ENCODE measurements around the gene LOX. TPM values are rescaled to one million over a fixed set of nuclear protein-coding genes. Genes with fewer than 3 reads are reported as not detected.

LOX gene
- total and polyA plus RNA-seq, 7 donors, result 0.51 to 4.9 (median 1.6) TPM

- Histone ChIP-seq H3K27me3 (ENCODE audit: insufficient read depth in 3 of 3, low read length in 2 of 3) (peaks cover 0 to 9% (median 0%) of the 10 kb centered on the region in 3 donors), H3K9me3 (no peaks in the 10 kb centered on the region), H3K27ac (no peak overlapping the region), H3K4me3 (no peak overlapping the region), H3K4me1 (peaks cover 3% of the 10 kb centered on the region), H3K36me3 (ENCODE audit: insufficient read depth in 1 of 2, low read depth in 1 of 2) (no peaks in the 10 kb centered on the region)
- WGBS, 3 donors, result 70 to 83% (median 73%) methylated on average over 1 of the region's 1 CpG
- no peak for ATAC-seq
- no peak for TF ChIP-seq CTCF (IDR thresholded peaks at IDR 0.05)
- intact Hi-C loops (cut with DNase I), result no loop called here
- DNase-seq, result no peak
Measured at GRCh38 chr5:122083535-122083934, 5.5 kb upstream of the LOX start.

- Histone ChIP-seq H3K4me1 (peaks cover 4% of the 10 kb centered on the region), H3K9me3 (no peaks in the 10 kb centered on the region), H3K4me3 (no peak overlapping the region), H3K27ac (no peak overlapping the region), H3K36me3 (ENCODE audit: insufficient read depth in 1 of 2, low read depth in 1 of 2) (no peaks in the 10 kb centered on the region), H3K27me3 (ENCODE audit: insufficient read depth in 3 of 3, low read length in 2 of 3) (peaks cover 0 to 28% (median 0%) of the 10 kb centered on the region in 3 donors)
- DNase-seq, result no peak
- WGBS, 3 donors, result 75 to 89% (median 85%) methylated on average over 2 of the region's 2 CpGs
- no peak for TF ChIP-seq CTCF (IDR thresholded peaks at IDR 0.05)
- intact Hi-C loops (cut with DNase I), result no loop called here
- no peak for ATAC-seq
Measured at GRCh38 chr5:122081541-122081940, 3.5 kb upstream of the LOX start.

GRCh38 chr5:122077366-122078115 lies 518 bp downstream of the LOX start:
- no peak for TF ChIP-seq CTCF (IDR thresholded peaks at IDR 0.05)
- peak overlapping the region; percentile 72 for H3K4me3 ChIP-seq
- no peaks in the 10 kb centered on the region for H3K9me3 ChIP-seq
- no peaks in the 10 kb centered on the region for H3K36me3 ChIP-seq (ENCODE audit: insufficient read depth in 1 of 2, low read depth in 1 of 2)
- WGBS, 3 donors, result 0% methylated on average over 63 to 78 of the region's 78 CpGs
- H3K27ac ChIP-seq, result peak overlapping the region; percentile 17
- DNase-seq, result peak; percentile 20 to 54
- ATAC-seq, result peak; percentile 43 to 51 (median 48)
- intact Hi-C loops (cut with DNase I), result loop anchor here in 1 of 2 donors (10.0 kb wide), 1 partner anchor 113 kb away; the partner anchor contains the start of gene SRFBP1
- H3K4me1 ChIP-seq, result peaks cover 4% of the 10 kb centered on the region
- peaks cover 0 to 37% (median 0%) of the 10 kb centered on the region in 3 donors for H3K27me3 ChIP-seq (ENCODE audit: insufficient read depth in 3 of 3, low read length in 2 of 3)

GRCh38 chr5:122076669-122077365 lies 1.2 kb downstream of the LOX start:
- H3K9me3 ChIP-seq, result no peaks in the 10 kb centered on the region
- peak; percentile 77 to 81 for DNase-seq
- 0 to 2% (median 1%) methylated on average over 43 of the region's 43 CpGs for WGBS, 3 donors
- H3K4me3 ChIP-seq, result peak overlapping the region; percentile 72
- ATAC-seq, result peak; percentile 48 to 78 (median 72)
- H3K27me3 ChIP-seq (ENCODE audit: insufficient read depth in 3 of 3, low read length in 2 of 3), result peaks cover 0 to 37% (median 0%) of the 10 kb centered on the region in 3 donors
- H3K4me1 ChIP-seq, result peaks cover 4% of the 10 kb centered on the region
- H3K36me3 ChIP-seq (ENCODE audit: insufficient read depth in 1 of 2, low read depth in 1 of 2), result no peaks in the 10 kb centered on the region
- TF ChIP-seq CTCF (IDR thresholded peaks at IDR 0.05), result peak; percentile 54
- intact Hi-C loops (cut with DNase I), result loop anchor here in 1 of 2 donors (10.0 kb wide), 1 partner anchor 112 kb away; the partner anchor contains the start of gene SRFBP1
- H3K27ac ChIP-seq, result no peak overlapping the region
